GM23338 (cell line): ENCODE results near the gene GRIK4. TPM values are rescaled to one million over a fixed set of nuclear protein-coding genes. Genes with fewer than 3 reads are reported as not detected.

ENCODE experiments used
- ATAC-seq: fragments of 200-7000 bp; cut with Tn5 transposase; 3 replicates; pipeline ENCODE4 v1.9.1; 2020
- DNase-seq: peaks from one replicate; pipeline ENCODE4 v3.0.0-alpha.2; 2015; ENCODE audit warnings: low spot score
- H2AFZ ChIP-seq: fragments of 200-600 bp; sonication (generic); 2 replicates; pipeline ENCODE4 v1.8.0; 2016; ENCODE audit warnings: antibody characterized with exemption, mild to moderate bottlenecking, moderate library complexity
- H3F3A ChIP-seq: fragments of 200-600 bp; sonication (generic); replicated peaks from 2 replicates; pipeline ENCODE4 v1.8.0; 2017; ENCODE audit warnings: antibody characterized with exemption, mixed run types, low read depth
- H3K27ac ChIP-seq: fragments of 200-600 bp; sonication (generic); 2 replicates; pipeline ENCODE4 v1.6.1; 2016; ENCODE audit warnings: low read depth
- H3K27me3 ChIP-seq: fragments of 200-600 bp; sonication (generic); 2 replicates; pipeline ENCODE4 v1.8.0; 2016; ENCODE audit warnings: mild to moderate bottlenecking, mixed run types, moderate library complexity; ENCODE audit not compliant: insufficient read depth
- H3K36me3 ChIP-seq: fragments of 200-600 bp; sonication (generic); 2 replicates; pipeline ENCODE4 v1.8.0; 2016; ENCODE audit warnings: mild to moderate bottlenecking; ENCODE audit not compliant: insufficient read depth
- H3K4me1 ChIP-seq: fragments of 200-600 bp; sonication (generic); 2 replicates; pipeline ENCODE4 v1.8.0; 2016; ENCODE audit warnings: mild to moderate bottlenecking, moderate library complexity; ENCODE audit not compliant: insufficient read depth
- H3K4me2 ChIP-seq: fragments of 200-600 bp; sonication (generic); 2 replicates; pipeline ENCODE4 v1.7.1; 2017; ENCODE audit warnings: mixed run types
- H3K4me3 ChIP-seq: fragments of 200-600 bp; sonication (generic); 2 replicates; pipeline ENCODE4 v1.6.1; 2016; ENCODE audit warnings: mixed run types
- H3K79me2 ChIP-seq: fragments of 200-600 bp; sonication (generic); replicated peaks from 2 replicates; pipeline ENCODE4 v1.8.0; 2017; ENCODE audit warnings: mild to moderate bottlenecking; ENCODE audit not compliant: insufficient read depth
- H3K9me2 ChIP-seq: fragments of 200-600 bp; sonication (generic); 2 replicates; pipeline ENCODE4 v1.8.0; 2017; ENCODE audit not compliant: insufficient read depth
- H4K20me1 ChIP-seq: fragments of 200-600 bp; sonication (generic); replicated peaks from 2 replicates; pipeline ENCODE4 v1.8.0; 2017; ENCODE audit warnings: mild to moderate bottlenecking; ENCODE audit not compliant: insufficient read depth
- H3K27ac Mint-ChIP-seq: 2 replicates; pipeline ENCODE4 v1.8.0; 2020; ENCODE audit warnings: inconsistent platforms, mild to moderate bottlenecking, moderate library complexity, mixed read lengths
- H3K27me3 Mint-ChIP-seq: 3 replicates; pipeline ENCODE4 v1.8.0; 2022; ENCODE audit warnings: low read depth, mild to moderate bottlenecking, moderate library complexity, mixed read lengths, inconsistent platforms; ENCODE audit not compliant: insufficient read depth, poor library complexity
- H3K36me3 Mint-ChIP-seq: 3 replicates; pipeline ENCODE4 v1.8.0; 2021; ENCODE audit warnings: low read depth, mild to moderate bottlenecking, inconsistent platforms, moderate library complexity, mixed read lengths
- H3K4me1 Mint-ChIP-seq: 3 replicates; pipeline ENCODE4 v1.8.0; 2020; ENCODE audit warnings: mild to moderate bottlenecking, inconsistent platforms, mixed read lengths
- H3K4me3 Mint-ChIP-seq: 3 replicates; pipeline ENCODE4 v1.8.0; 2021; ENCODE audit warnings: moderate library complexity, mild to moderate bottlenecking, inconsistent platforms, mixed read lengths
- H3K9me3 Mint-ChIP-seq: 3 replicates; pipeline ENCODE4 v1.8.0; 2020; ENCODE audit warnings: moderate library complexity, mild to moderate bottlenecking, inconsistent platforms, mixed read lengths
- CREB1 ChIP-seq: fragments of 250-450 bp; sonication (Bioruptor Pico); IDR thresholded peaks from 2 replicates; pipeline ENCODE4 v1.5.0; 2020; ENCODE audit warnings: low read depth, mild to moderate bottlenecking, moderate library complexity
- CTCF ChIP-seq, 2 experiments: fragments of 200-600 bp in 1 of 2; sonication (generic) in 1 of 2; conservative IDR thresholded peaks; 2 replicates each; pipeline versions ENCODE4 v1.5.1 to v1.6.1; 2016 to 2017; ENCODE audit warnings: antibody characterized with exemption in 2 of 2, low read depth in 2 of 2, mild to moderate bottlenecking in 2 of 2, moderate library complexity in 1 of 2
- ETS1 ChIP-seq: IDR thresholded peaks from 2 replicates; pipeline ENCODE4 v1.6.1; 2016; ENCODE audit warnings: antibody characterized with exemption
- EZH2 ChIP-seq: fragments of 200-600 bp; sonication (generic); IDR thresholded peaks from one replicate; pipeline ENCODE4 v1.8.0; 2017; ENCODE audit warnings: antibody characterized with exemption, mild to moderate bottlenecking, low read depth; ENCODE audit not compliant: unreplicated experiment
- EZH2phosphoT487 ChIP-seq: fragments of 200-600 bp; sonication (generic); IDR thresholded peaks from one replicate; pipeline ENCODE4 v1.8.1; 2018; ENCODE audit warnings: antibody characterized with exemption; ENCODE audit not compliant: unreplicated experiment
- JUNB ChIP-seq: IDR thresholded peaks from one replicate; pipeline ENCODE4 v1.6.1; 2016; ENCODE audit warnings: antibody characterized with exemption; ENCODE audit not compliant: unreplicated experiment
- NANOG ChIP-seq: IDR thresholded peaks from 2 replicates; pipeline ENCODE4 v1.6.1; 2016; ENCODE audit warnings: antibody characterized with exemption, borderline replicate concordance
- POLR2AphosphoS5 ChIP-seq: IDR thresholded peaks from 2 replicates; pipeline ENCODE4 v1.6.1; 2016; ENCODE audit warnings: antibody characterized with exemption, low read depth
- REST ChIP-seq: IDR thresholded peaks from one replicate; pipeline ENCODE4 v1.6.1; 2018; ENCODE audit warnings: antibody characterized with exemption; ENCODE audit not compliant: unreplicated experiment
- STAT1 ChIP-seq: IDR thresholded peaks from one replicate; pipeline ENCODE4 v1.6.1; 2016; ENCODE audit warnings: antibody characterized with exemption; ENCODE audit not compliant: unreplicated experiment
- ZNF114 ChIP-seq: fragments of 250-450 bp; sonication (Bioruptor Pico); IDR thresholded peaks from 2 replicates; pipeline ENCODE4 v1.5.0; 2020; ENCODE audit warnings: mild to moderate bottlenecking, moderate library complexity
- ZNF331 ChIP-seq: fragments of 250-450 bp; sonication (Bioruptor Pico); IDR thresholded peaks from 2 replicates; pipeline ENCODE4 v1.5.0; 2020; ENCODE audit warnings: low read depth, mild to moderate bottlenecking, moderate library complexity
- ZNF462 ChIP-seq: fragments of 250-450 bp; sonication (Bioruptor Pico); IDR thresholded peaks from 2 replicates; pipeline ENCODE4 v1.5.0; 2020; ENCODE audit warnings: mild to moderate bottlenecking, moderate library complexity
- polyA plus RNA-seq: library from polyadenylated mRNA; unstranded; fragments of >200 nt; fragmentation: Nextera tagmentation; extraction: Ambion mirVana; gene quantifications from 2 replicates; pipeline ENCODE4 v1.2.1, GENCODE V29; 2016
- total RNA-seq: library from RNA; depleted of rRNA; stranded (reverse); fragments of >200 nt; shearing (Covaris generic); gene quantifications from 2 replicates; pipeline ENCODE4 v1.2.3, GENCODE V29; 2014

GRIK4 gene
- total and polyA plus RNA-seq, 2 experiments from 2014 or later, result 0.63 to 2.2 TPM

GRCh38 chr11:120662071-120662676 is 150.6 kb downstream of the GRIK4 start (continued):
- TF ChIP-seq REST (no peak), EZH2phosphoT487 (no peak), JUNB (no peak), STAT1 (no peak), ZNF331 (CRISPR knock-in tag) (no peak), NANOG (no peak)

- Histone ChIP-seq H3K4me3 (no peak overlapping the region), H3K9me2 (no peaks in the 10 kb centered on the region), H2AFZ (no peak overlapping the region), H3K79me2 (no peaks in the 10 kb centered on the region), H3F3A (no peaks in the 10 kb centered on the region), H3K4me1 (peaks cover 3% of the 10 kb centered on the region; the same call in 1 of the 2 replicates), H3K4me2 (no peak overlapping the region), H3K36me3 (no peaks in the 10 kb centered on the region; the same call in 1 of the 2 replicates), H4K20me1 (peaks cover 2% of the 10 kb centered on the region; the same call in 1 of the 2 replicates), H3K27me3 (no peaks in the 10 kb centered on the region), H3K27ac (no peak overlapping the region)
- H3K9me3 Mint-ChIP-seq, result no peaks in the 10 kb centered on the region
- H3K27ac Mint-ChIP-seq, result no peak overlapping the region
- no peak overlapping the region for H3K4me3 Mint-ChIP-seq
- peaks cover 7% of the 10 kb centered on the region for H3K27me3 Mint-ChIP-seq
- no peaks in the 10 kb centered on the region for H3K36me3 Mint-ChIP-seq
- ATAC-seq (no peak), DNase-seq (no peak)
- H3K4me1 Mint-ChIP-seq, result peaks cover 43% of the 10 kb centered on the region
- TF ChIP-seq STAT1, result no peak
- TF ChIP-seq ZNF114 (CRISPR knock-in tag), result no peak
- no peak for TF ChIP-seq CREB1 (CRISPR knock-in tag)
- no peak for TF ChIP-seq ZNF331 (CRISPR knock-in tag)
- no peak for TF ChIP-seq JUNB
- no peak for TF ChIP-seq POLR2AphosphoS5
- TF ChIP-seq ZNF462 (CRISPR knock-in tag), result no peak
- no peak for TF ChIP-seq ETS1
- no peak for TF ChIP-seq CTCF (conservative IDR thresholded peaks at IDR 0.05; ENCODE audit: low read depth in 2 of 2)
- no peak for TF ChIP-seq EZH2
Measured at GRCh38 chr11:120663142-120663541, 151.6 kb downstream of the GRIK4 start.
